ENCODE data around the gene PCSK5. TPM values are rescaled to one million over a fixed set of nuclear protein-coding genes. Genes with fewer than 3 reads are reported as not detected.

The PCSK5 gene
- total RNA-seq, 5 donors from 2014 or later (not counting 1 experiment from before 2014, with no cell fraction given), result 9.1 to 24.1 (median 12.7) TPM

DNA sequence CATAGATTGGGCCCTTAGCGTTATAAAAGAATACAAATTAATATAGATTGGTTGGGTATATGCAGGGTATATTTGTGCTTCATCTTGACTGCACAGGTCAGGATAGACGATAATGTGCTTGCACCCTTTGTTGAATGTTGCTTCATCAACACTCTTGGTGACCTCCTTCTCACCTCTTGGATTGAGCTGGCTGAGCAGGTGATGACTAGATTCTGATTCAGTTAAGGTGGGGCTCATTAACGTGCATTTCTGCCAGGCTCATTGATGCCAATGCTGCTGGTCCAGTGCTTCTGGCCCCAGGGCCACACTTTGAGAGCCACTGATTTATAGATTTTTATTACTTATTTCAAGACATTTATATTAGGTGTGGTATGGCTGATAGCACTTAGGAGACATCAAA lies 27.7 kb downstream of the PCSK5 start:
- no peaks in the 10 kb centered on the region for H3K9me3 ChIP-seq
- no peaks in the 10 kb centered on the region for H3K36me3 ChIP-seq (ENCODE audit: control insufficient read depth in 2 of 2, extremely low read depth in 1 of 2, insufficient read depth in 1 of 2, low read length in 1 of 2)
- H3K4me3 Mint-ChIP-seq, result no peak overlapping the region
- ChIA-PET POLR2A (no interaction called here), CTCF (no interaction called here)
- no peaks in the 10 kb centered on the region for H3K9me3 Mint-ChIP-seq
- no peak overlapping the region for H3K27ac ChIP-seq (ENCODE audit: low read length)
- DNase-seq, result no peak
- no peaks in the 10 kb centered on the region for H3K4me1 ChIP-seq (ENCODE audit: control insufficient read depth in 1 of 2, extremely low read depth in 1 of 2, insufficient read depth in 2 of 2, low read length in 2 of 2)
- no peaks in the 10 kb centered on the region for H3K36me3 Mint-ChIP-seq
- no CpG with 5 or more reads among the region's 3 CpGs for WGBS (ENCODE audit: insufficient coverage)
- H3K27ac Mint-ChIP-seq, result no peak overlapping the region
- no peaks in the 10 kb centered on the region for H3K27me3 Mint-ChIP-seq
- H3K4me3 ChIP-seq (ENCODE audit: control insufficient read depth in 1 of 2, extremely low read depth in 1 of 2, low read length in 1 of 2), result no peak overlapping the region
- H3K4me1 Mint-ChIP-seq, result peaks cover 24 to 54% (median 53%) of the 10 kb centered on the region in 3 donors
- no peak for ATAC-seq (replicated peaks in 1 of 4)
- no peaks in the 10 kb centered on the region for H3K27me3 ChIP-seq (replicated peaks in 1 of 2; ENCODE audit: control insufficient read depth in 2 of 2, extremely low read depth in 1 of 2, insufficient read depth in 2 of 2, low read length in 1 of 2)

DNA sequence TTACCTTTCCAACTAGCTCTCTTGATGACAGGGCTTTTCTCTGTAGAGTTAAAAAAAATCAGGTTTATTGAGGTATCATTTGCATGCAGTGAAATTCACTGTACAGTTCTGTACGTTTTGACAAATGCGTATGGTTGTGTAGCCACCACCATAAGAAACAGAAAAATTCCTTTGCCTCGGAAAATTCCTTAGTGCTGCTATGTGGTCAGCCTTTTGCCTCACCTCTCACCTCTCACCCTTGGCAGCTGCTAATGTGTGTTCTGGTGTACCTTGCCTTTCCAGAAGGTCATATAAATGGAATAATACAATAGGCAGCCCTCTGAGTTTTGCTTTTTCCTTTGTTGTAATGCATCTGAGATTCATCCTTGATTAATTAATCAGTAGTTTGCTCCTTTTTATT lies 28.4 kb downstream of the PCSK5 start:
- POLR2A ChIA-PET, result no interaction called here
- no peaks in the 10 kb centered on the region for H3K27me3 Mint-ChIP-seq

DNA sequence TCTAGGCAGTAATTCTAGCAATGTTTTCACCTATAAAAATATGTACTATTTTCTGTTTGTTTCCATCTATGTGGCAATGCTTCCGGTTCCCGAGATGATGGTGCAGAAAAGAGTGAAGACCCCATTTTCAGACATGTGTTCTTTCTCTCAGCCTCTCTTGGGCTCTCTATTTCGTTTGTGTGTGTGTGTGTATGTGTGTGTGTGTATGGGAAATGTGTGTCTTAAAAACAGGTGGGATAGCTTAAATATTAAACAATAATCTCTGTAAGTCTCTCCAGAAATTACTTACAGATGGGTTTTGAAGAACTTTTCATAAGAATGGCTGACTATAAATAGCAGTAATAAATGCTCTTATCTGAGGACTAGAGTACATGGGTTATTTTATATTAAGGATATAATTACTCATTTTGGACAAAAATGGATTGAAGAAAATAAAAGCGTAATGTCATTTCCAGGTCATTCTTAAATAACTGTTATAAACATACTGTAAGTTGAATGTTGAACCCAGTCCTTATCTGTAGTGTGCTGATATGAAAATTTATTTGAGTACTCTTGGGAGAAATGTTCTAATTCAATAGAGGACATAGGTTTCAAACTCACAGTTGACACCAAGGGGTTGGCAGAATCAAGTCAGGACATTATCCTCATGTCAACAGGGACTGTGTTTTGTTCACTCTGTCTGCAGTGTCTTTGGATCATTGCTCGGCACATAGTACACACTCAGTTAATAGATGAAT lies 31.1 kb downstream of the PCSK5 start:
- no peaks in the 10 kb centered on the region for H3K27me3 Mint-ChIP-seq
- Histone ChIP-seq H3K9me3 (no peaks in the 10 kb centered on the region), H3K27ac (ENCODE audit: low read length) (no peak overlapping the region), H3K4me1 (ENCODE audit: control insufficient read depth in 1 of 2, extremely low read depth in 1 of 2, insufficient read depth in 2 of 2, low read length in 2 of 2) (no peaks in the 10 kb centered on the region), H3K36me3 (ENCODE audit: control insufficient read depth in 2 of 2, extremely low read depth in 1 of 2, insufficient read depth in 1 of 2, low read length in 1 of 2) (no peaks in the 10 kb centered on the region), H3K27me3 (replicated peaks in 1 of 2; ENCODE audit: control insufficient read depth in 2 of 2, extremely low read depth in 1 of 2, insufficient read depth in 2 of 2, low read length in 1 of 2) (no peaks in the 10 kb centered on the region), H3K4me3 (ENCODE audit: control insufficient read depth in 1 of 2, extremely low read depth in 1 of 2, low read length in 1 of 2) (no peak overlapping the region)
- no CpG with 5 or more reads among the region's 5 CpGs for WGBS (ENCODE audit: insufficient coverage)
- no peaks in the 10 kb centered on the region for H3K36me3 Mint-ChIP-seq
- H3K9me3 Mint-ChIP-seq, result no peaks in the 10 kb centered on the region
- ChIA-PET POLR2A (no interaction called here), CTCF (no interaction called here)
- no peak overlapping the region for H3K4me3 Mint-ChIP-seq
- H3K27ac Mint-ChIP-seq, result no peak overlapping the region
- DNase-seq (no peak), ATAC-seq (replicated peaks in 1 of 4) (no peak)
- H3K4me1 Mint-ChIP-seq, result peaks cover 22 to 63% (median 56%) of the 10 kb centered on the region in 3 donors

More for the DNA sequence above, 28.4 kb downstream of the PCSK5 start:
- Histone ChIP-seq H3K9me3 (no peaks in the 10 kb centered on the region), H3K36me3 (ENCODE audit: control insufficient read depth in 2 of 2, extremely low read depth in 1 of 2, insufficient read depth in 1 of 2, low read length in 1 of 2) (no peaks in the 10 kb centered on the region), H3K4me3 (ENCODE audit: control insufficient read depth in 1 of 2, extremely low read depth in 1 of 2, low read length in 1 of 2) (no peak overlapping the region), H3K4me1 (ENCODE audit: control insufficient read depth in 1 of 2, extremely low read depth in 1 of 2, insufficient read depth in 2 of 2, low read length in 2 of 2) (no peaks in the 10 kb centered on the region), H3K27ac (ENCODE audit: low read length) (no peak overlapping the region), H3K27me3 (replicated peaks in 1 of 2; ENCODE audit: control insufficient read depth in 2 of 2, extremely low read depth in 1 of 2, insufficient read depth in 2 of 2, low read length in 1 of 2) (no peaks in the 10 kb centered on the region)
- ATAC-seq (replicated peaks in 1 of 4) (no peak), DNase-seq (no peak)
- H3K36me3 Mint-ChIP-seq, result no peaks in the 10 kb centered on the region
- H3K27ac Mint-ChIP-seq, result no peak overlapping the region
- no peak overlapping the region for H3K4me3 Mint-ChIP-seq
- H3K4me1 Mint-ChIP-seq, result peaks cover 23 to 54% (median 50%) of the 10 kb centered on the region in 3 donors
- H3K9me3 Mint-ChIP-seq, result no peaks in the 10 kb centered on the region
- no CpG with 5 or more reads among the region's 3 CpGs for WGBS (ENCODE audit: insufficient coverage)
- CTCF ChIA-PET, result no interaction called here

DNA sequence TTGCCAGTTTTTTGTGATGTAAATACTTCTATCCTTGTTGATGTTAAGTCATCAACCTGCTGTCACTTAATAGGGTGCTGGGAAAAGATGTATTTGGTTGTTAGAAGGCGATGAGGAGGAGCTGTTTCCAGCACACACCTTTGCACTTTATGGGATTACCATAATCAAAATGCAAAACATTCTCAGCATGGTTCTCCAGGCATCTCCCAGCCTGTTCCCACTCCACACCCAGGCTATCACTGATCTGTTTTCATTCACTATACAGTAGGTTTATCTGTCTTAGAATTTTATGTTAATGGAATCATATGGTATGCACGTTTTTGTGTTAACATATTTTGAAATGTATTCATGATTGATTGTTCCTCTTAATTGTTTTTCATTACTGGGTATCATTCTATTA lies 35.9 kb downstream of the PCSK5 start:
- no peak overlapping the region for H3K27ac Mint-ChIP-seq

DNA sequence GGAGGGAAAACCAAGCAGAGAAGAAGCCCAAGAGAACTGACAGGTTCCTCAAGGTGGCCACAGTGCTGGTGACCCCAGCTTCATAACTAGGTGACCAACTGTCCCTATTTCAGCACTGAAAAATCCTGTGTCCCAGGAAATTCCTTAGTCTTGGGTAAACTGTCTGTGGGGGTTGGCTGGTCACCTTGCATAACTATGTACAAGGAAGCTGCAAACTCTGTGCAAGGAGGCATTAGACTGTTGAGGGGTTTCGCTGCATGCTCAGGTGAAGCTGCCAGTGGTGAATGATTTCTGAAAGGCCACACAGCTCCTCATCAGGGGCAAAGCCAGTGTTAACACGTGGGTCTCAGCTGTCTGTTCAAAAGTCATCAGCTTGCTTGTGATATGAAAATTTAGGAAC lies 36.9 kb downstream of the PCSK5 start:
- ChIA-PET CTCF (no interaction called here), POLR2A (no interaction called here)
- DNase-seq (no peak), ATAC-seq (replicated peaks in 1 of 4) (no peak)
- no peaks in the 10 kb centered on the region for H3K9me3 Mint-ChIP-seq
- H3K27me3 Mint-ChIP-seq, result no peaks in the 10 kb centered on the region
- WGBS (ENCODE audit: insufficient coverage), result 13% methylated on average over 1 of the region's 2 CpGs
- no peaks in the 10 kb centered on the region for H3K36me3 ChIP-seq (ENCODE audit: control insufficient read depth in 2 of 2, extremely low read depth in 1 of 2, insufficient read depth in 1 of 2, low read length in 1 of 2)
- peaks cover 30 to 77% (median 63%) of the 10 kb centered on the region in 3 donors for H3K4me1 Mint-ChIP-seq
- no peaks in the 10 kb centered on the region for H3K27me3 ChIP-seq (replicated peaks in 1 of 2; ENCODE audit: control insufficient read depth in 2 of 2, extremely low read depth in 1 of 2, insufficient read depth in 2 of 2, low read length in 1 of 2)
- H3K9me3 ChIP-seq, result no peaks in the 10 kb centered on the region
- H3K36me3 Mint-ChIP-seq, result peaks cover under 1% of the 10 kb centered on the region
- no peak overlapping the region for H3K4me3 Mint-ChIP-seq
- H3K27ac Mint-ChIP-seq, result no peak overlapping the region
- H3K27ac ChIP-seq (ENCODE audit: low read length), result no peak overlapping the region
- H3K4me3 ChIP-seq (ENCODE audit: control insufficient read depth in 1 of 2, extremely low read depth in 1 of 2, low read length in 1 of 2), result no peak overlapping the region
- H3K4me1 ChIP-seq (ENCODE audit: control insufficient read depth in 1 of 2, extremely low read depth in 1 of 2, insufficient read depth in 2 of 2, low read length in 2 of 2), result no peaks in the 10 kb centered on the region

More for the DNA sequence above, 35.9 kb downstream of the PCSK5 start:
- no CpG with 5 or more reads among the region's 2 CpGs for WGBS (ENCODE audit: insufficient coverage)
- DNase-seq (no peak), ATAC-seq (replicated peaks in 1 of 4) (no peak)
- CTCF ChIA-PET, result no interaction called here
- H3K27me3 Mint-ChIP-seq, result no peaks in the 10 kb centered on the region
- no peaks in the 10 kb centered on the region for H3K36me3 Mint-ChIP-seq
- peaks cover 31 to 83% (median 65%) of the 10 kb centered on the region in 3 donors for H3K4me1 Mint-ChIP-seq
- H3K9me3 Mint-ChIP-seq, result no peaks in the 10 kb centered on the region
- no peak overlapping the region for H3K27ac ChIP-seq (ENCODE audit: low read length)
- no peaks in the 10 kb centered on the region for H3K9me3 ChIP-seq
- H3K4me3 Mint-ChIP-seq, result no peak overlapping the region
- POLR2A ChIA-PET, result no interaction called here
- no peaks in the 10 kb centered on the region for H3K27me3 ChIP-seq (replicated peaks in 1 of 2; ENCODE audit: control insufficient read depth in 2 of 2, extremely low read depth in 1 of 2, insufficient read depth in 2 of 2, low read length in 1 of 2)
- no peaks in the 10 kb centered on the region for H3K36me3 ChIP-seq (ENCODE audit: control insufficient read depth in 2 of 2, extremely low read depth in 1 of 2, insufficient read depth in 1 of 2, low read length in 1 of 2)
- H3K4me3 ChIP-seq (ENCODE audit: control insufficient read depth in 1 of 2, extremely low read depth in 1 of 2, low read length in 1 of 2), result no peak overlapping the region
- no peaks in the 10 kb centered on the region for H3K4me1 ChIP-seq (ENCODE audit: control insufficient read depth in 1 of 2, extremely low read depth in 1 of 2, insufficient read depth in 2 of 2, low read length in 2 of 2)

DNA sequence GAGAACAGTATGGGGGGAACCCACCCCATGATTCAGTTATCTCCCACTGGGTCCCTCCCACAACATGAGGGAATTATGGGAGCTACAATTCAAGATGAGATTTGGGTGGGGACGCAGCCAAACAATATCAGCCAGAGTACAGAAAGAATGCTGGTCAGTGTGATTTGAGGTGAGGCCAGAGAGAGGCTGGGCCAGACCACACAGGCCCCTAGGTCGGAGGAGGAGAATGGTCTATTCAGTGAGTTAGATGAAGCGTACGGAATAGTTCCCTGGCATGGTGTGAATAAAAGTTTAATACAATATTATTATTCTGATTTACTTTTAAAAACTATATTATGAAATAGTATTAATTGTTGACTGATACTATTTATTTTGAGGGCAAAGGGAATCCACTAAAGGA lies 39.7 kb downstream of the PCSK5 start:
- no peak for ATAC-seq (replicated peaks in 1 of 4)

More for the DNA sequence above, 39.7 kb downstream of the PCSK5 start:
- Histone ChIP-seq H3K27ac (ENCODE audit: low read length) (no peak overlapping the region), H3K4me1 (ENCODE audit: control insufficient read depth in 1 of 2, extremely low read depth in 1 of 2, insufficient read depth in 2 of 2, low read length in 2 of 2) (no peaks in the 10 kb centered on the region), H3K4me3 (ENCODE audit: control insufficient read depth in 1 of 2, extremely low read depth in 1 of 2, low read length in 1 of 2) (no peak overlapping the region), H3K9me3 (no peaks in the 10 kb centered on the region), H3K27me3 (replicated peaks in 1 of 2; ENCODE audit: control insufficient read depth in 2 of 2, extremely low read depth in 1 of 2, insufficient read depth in 2 of 2, low read length in 1 of 2) (no peaks in the 10 kb centered on the region), H3K36me3 (ENCODE audit: control insufficient read depth in 2 of 2, extremely low read depth in 1 of 2, insufficient read depth in 1 of 2, low read length in 1 of 2) (peaks cover 0 to 3% of the 10 kb centered on the region in 2 donors)
- peaks cover 20 to 57% (median 41%) of the 10 kb centered on the region in 3 donors for H3K4me1 Mint-ChIP-seq
- H3K27ac Mint-ChIP-seq, result no peak overlapping the region
- H3K27me3 Mint-ChIP-seq, result no peaks in the 10 kb centered on the region
- WGBS (ENCODE audit: insufficient coverage), result no CpG with 5 or more reads among the region's 4 CpGs
- no peak for DNase-seq
- peaks cover 18% of the 10 kb centered on the region for H3K36me3 Mint-ChIP-seq
- ChIA-PET POLR2A (interaction anchor here in 1 of 2 donors (0.7 kb wide), 1 partner anchor 9 kb away, joined by 8 read pairs; no protein-coding TSS in a partner anchor), CTCF (interaction anchor here (0.7 to 1.2 kb wide), 2 partner anchors 14 to 156 kb away, joined by 3 to 7 read pairs; no protein-coding TSS in a partner anchor)
- H3K4me3 Mint-ChIP-seq, result no peak overlapping the region
- H3K9me3 Mint-ChIP-seq, result no peaks in the 10 kb centered on the region
